Stimulated activated CD4-positive, alpha-beta T cell treated with anti-CD3 and anti-CD28 coated beads, TNF-alpha, amount 100 ng/mL, for 4 hours (primary cell): ENCODE measurements around the gene FNDC11.
A peak's percentile ranks its signal among the peaks of the same experiment; 100 is the strongest.
"Not testable (repeated sequence)": the region's sequence is repeated elsewhere in the genome, so short reads cannot be mapped to it uniquely, and the experiment has no call there.

ENCODE experiments used
- DNase-seq, 3 experiments: peaks; one replicate each; pipeline ENCODE4 v3.0.0-alpha.2; 2020; ENCODE audit warnings: low read depth in 3 of 3

FNDC11 gene

DNA sequence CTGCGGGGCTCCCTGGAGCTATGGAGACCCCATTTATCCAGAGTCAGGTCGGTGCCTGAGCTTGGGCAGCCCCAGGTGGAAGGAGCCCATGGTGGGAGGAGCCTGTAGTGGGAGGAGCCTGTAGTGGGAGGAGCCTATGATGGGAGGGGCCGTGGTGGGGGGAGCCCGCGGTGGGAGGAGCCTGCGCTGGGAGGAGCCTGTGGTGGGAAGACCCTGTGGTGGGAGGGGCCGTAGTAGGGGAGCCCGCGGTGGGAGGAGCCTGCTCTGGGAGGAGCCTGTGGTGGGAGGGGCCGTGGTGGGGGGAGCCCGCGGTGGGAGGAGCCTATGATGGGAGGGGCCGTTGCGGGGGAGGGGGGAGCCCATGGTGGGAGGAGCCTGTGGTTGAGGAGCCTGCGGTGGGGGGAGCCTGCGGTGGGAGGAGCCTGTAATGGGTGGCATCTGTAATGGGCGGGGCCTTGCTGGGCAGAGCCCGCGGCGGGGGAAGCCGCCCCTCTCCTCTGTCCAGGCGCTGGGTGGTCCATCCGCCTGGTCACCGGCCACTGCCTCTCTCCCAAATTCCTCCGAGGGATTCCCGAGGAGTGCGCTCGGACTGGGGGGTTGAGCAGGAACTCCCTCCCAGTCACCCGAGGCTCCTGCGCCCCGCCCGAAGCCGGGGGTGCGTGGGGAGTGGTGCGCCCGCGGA lies 567 bp upstream of the FNDC11 start:
- peak; percentile 68 to 92 (median 78) for DNase-seq

DNA sequence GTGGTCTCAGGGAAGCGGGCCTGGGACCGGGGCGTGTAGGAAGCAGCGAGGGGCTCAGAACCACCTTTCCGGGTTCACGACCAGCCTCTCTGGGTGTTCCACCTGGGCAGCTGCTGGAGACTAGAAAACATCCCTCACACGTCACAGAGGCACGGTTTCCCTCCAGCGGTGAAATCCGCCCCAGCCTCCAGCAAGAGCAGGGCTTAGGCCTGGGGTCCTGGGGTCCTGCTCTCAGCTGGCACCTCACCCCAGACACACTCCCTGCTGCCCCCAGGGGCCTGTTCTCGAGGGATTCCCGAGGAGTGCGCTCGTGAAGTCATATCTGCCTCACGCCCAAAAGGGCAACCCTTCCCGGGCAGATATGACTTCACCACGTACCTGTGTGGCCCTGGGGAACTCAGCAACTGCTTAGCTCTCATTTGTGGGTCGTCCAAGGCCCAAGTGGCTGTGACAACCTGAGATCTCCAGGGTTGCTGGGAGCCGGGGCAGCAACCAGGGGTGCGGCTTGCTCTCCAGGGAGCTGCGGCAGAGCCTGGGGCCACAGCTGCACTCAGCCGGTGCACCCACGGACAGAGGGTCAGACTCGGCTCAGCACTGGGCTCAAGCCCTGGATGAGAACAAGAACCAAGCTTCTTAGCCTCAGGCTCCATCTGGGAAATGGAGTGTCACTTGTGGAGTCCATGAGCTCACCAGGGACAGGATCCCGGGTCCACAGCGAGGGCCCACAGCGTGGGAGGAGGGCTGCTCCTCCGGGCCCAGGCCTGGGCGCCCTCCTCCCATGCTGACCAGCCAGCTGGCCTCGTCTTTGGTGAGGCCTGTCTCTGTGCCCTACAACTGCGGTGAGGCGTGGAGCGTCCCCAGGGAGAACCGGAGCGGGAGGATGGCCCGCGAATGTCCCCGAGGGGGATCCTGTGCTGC lies 661 bp downstream of the FNDC11 start:
- no peak for DNase-seq

DNA sequence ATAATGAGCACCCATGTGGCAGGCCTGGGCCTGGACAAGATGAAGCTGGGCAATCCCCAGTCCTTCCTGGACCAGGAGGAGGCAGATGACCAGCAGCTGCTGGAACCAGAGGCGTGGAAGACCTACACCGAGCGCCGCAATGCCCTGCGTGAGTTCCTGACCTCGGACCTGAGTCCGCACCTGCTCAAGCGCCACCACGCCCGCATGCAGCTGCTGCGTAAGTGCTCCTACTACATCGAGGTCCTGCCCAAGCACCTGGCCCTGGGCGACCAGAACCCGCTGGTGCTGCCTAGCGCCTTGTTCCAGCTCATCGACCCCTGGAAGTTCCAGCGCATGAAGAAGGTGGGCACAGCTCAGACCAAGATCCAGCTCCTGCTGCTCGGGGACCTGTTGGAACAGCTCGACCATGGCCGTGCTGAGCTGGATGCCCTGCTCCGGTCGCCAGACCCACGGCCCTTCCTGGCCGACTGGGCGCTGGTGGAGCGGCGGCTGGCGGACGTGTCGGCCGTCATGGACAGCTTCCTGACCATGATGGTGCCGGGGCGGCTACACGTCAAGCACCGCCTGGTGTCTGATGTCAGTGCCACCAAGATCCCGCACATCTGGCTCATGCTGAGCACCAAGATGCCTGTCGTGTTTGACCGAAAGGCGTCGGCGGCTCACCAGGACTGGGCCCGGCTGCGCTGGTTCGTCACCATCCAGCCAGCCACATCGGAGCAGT lies 1.9 kb downstream of the FNDC11 start:
- DNase-seq: no peak

DNA sequence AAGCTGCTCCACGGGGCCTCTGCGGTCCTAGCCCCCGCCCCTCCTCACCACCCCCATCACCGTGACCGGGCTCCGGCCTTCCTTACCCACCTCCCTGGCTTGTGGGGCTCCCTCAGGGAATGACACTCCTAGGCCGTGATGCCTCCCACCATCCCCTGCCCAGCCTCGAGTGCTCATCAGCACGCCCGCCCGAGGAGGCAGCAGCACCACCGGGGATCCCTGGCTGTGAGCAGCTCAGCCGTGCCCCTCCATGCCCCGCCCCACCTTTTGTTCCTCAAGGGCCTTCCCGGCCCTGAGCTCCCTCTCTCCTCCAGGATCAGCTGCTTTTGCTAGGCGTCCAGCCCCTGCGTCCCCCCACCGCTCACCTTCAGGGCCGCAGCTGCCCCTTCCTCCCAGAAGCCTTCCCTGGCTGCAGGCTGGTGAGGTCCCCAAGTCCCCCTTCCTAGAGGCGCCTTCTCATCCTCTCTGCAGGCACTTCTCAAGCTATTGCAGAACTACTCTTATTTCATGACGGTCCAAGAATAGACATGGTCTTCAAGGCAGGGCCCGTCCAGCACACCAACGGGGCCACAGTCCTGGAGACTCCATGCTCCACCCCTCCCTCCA lies 3.0 kb downstream of the FNDC11 start:
- no peak for DNase-seq

DNA sequence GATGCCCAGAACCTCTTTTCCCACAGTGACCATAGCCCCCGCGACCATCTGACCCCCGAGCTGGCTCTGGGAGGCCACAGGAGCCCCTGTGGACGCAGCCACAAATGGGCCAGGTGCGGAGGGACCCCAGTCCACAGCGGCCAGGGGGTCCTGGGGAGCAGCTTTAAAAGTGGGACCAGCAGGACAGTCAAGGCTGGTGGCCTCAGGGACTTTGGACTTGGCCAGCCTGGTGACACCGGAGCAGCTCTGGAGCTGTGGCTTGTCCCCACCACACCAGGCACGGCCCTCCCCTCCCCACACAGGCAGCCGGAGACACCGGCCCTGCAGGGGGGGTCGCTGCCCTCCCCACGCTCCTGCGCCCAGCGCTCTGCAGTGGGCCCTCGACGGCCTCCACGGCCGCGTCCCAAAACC lies 3.5 kb downstream of the FNDC11 start:
- DNase-seq: no peak

DNA sequence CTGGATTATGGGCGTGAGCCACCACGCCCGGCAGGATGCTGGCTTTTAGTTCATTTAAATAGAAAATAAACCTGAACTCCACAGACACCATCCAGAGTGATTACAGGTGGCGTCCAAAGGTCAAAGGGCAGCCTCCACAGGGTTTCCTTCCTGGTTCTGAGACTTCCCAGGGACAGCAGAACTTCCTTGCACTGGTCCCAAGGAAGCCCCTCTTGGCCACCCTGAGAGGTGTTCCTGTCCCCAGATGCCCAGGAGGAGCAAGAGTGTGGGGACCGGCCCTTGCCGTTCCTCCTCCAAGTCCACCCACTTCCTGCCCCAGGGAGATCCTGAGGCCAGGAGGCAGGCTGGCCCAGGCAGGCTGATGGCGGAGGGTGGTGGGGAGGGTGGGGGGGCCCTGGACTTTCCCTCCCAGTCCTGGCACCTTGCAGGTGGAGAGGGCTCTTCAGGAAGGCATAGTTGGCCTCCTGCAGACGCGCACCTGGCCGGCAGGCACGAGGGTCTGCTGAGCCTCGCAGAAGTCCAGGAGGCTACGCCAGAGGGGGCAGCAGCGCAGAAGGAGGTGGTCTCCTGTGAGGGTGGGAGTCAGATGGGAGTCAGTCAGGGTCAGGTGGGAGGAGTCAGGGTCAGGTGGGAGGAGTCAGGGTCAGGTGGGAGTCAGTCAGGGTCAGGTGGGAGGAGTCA lies 5.0 kb downstream of the FNDC11 start:
- DNase-seq: no peak

DNA sequence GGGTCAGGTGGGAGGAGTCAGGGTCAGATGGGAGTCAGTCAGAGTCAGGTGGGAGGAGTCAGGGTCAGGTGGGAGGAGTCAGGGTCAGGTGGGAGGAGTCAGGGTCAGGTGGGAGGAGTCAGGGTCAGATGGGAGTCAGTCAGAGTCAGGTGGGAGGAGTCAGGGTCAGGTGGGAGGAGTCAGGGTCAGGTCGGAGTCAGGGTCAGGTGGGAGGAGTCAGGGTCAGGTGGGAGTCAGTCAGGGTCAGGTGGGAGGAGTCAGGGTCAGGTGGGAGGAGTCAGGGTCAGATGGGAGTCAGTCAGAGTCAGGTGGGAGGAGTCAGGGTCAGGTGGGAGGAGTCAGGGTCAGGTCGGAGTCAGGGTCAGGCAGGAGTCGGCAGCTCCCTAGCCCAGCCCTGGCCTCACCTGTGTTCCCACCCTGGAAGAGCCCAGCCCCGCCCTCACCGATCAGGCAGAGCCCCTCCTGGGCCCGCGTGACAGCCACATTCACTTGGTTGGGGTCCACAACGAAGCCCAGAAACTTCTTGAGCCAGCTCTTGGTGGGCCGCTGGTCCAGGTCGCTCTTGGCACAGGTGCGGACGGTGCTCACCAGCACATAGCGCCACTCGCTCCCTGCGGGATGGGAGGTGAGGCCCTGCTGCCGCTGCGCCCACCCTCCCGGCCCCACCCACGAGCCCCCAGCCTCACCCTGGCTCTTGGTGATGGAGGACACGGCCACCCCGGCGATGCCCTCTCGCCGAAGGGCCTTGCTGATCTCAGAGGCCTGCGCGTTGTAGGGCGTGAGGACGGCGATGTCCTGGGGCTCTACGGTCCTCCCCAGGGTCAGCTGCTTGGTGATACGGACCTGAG lies 5.8 kb downstream of the FNDC11 start:
- DNase-seq: not testable (repeated sequence)

DNA sequence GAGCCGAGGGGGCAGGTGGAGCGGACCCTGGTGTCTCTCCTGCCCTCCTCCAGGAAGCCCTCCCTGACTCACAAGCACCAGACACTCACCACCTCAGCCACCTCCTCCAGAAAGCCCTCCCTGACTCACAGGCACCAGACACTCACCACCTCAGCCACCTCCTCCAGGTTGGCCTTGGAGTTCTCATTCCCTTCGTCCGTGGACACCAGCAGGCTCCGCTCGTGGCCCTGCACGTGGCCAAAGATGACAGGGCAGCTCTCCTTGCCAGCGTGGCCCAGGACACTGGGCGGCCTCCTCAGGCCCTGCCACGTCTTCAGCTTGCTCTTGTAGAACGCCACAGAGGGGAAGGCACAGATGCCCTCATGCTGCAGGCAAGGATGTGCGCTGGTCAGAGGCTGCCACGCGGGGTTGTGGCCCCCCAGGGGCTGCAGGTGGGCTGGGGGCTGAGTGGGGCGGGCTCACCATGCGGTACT lies 6.4 kb downstream of the FNDC11 start:
- no peak for DNase-seq

DNA sequence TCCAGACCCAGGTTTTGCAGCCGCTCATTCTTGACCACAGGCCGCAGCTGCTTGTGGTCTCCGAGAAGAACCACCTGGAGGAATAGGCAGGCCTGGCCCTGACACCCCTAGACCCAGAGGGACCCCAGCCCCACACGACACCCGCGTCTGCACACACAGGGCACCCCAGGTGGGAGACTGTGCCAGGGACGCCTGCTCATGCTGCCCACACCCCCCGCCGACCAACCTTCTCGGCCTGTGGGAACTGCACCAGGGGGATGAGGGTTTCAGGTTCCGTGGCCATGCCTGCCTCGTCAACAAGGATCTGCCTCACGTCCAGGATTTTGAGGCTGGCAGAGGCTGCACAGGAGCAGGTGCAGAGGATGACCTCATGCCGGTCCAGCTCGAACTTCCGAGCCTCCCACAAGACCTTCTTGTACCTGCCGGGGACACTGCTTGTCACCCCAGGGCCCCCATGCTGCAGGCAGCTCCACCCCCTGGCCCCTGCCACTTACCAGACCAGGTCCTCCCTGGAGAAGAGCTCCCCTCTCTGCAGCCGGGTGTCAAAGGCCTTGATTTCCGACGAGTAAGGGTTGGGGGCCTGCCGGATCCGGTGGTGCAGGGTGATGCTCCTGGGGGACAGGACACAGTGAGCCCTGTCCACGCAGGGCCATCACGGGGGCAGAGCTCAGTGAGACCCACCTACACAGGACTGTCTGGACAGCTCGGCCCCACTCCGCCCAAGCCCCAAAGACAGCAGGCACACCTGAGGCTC lies 7.1 kb downstream of the FNDC11 start:
- no peak for DNase-seq

DNA sequence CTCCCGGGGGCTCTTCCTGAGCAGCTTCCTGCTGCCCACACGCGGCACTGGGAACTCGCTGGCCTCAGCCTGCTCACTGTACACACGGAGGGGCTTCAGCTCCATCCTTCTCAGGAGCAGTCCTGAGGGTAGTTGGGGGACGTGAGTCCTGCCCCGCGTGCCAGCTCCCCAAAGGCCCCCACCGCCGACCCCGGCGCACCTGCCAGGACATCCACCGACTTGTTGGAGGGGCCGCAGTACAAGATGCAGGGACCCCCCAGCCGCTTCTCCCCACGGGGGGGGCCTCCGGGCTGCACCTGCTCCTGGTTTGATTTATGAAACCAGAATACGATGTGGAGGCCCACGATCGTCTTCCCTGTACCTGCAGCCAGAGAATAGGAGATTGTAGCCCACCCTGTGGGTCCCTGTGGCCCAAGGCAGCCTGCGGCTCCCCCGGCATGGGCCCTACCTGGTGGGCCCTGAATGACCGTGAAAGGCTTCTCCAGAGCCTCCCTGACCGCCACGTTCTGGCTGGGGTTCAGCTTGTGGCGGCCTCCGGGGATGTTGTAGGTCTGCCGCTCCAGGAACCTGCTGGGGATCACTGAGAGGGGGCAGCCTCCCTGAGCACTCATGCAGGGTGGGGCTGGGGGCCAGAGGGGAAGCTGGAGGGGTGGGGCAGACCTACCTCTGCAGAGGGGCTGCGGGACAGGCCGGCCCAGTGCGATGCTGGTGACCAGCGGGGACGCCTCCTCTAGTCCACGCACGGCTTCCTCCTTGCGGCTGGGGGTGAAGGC lies 7.9 kb downstream of the FNDC11 start:
- no peak for DNase-seq

DNA sequence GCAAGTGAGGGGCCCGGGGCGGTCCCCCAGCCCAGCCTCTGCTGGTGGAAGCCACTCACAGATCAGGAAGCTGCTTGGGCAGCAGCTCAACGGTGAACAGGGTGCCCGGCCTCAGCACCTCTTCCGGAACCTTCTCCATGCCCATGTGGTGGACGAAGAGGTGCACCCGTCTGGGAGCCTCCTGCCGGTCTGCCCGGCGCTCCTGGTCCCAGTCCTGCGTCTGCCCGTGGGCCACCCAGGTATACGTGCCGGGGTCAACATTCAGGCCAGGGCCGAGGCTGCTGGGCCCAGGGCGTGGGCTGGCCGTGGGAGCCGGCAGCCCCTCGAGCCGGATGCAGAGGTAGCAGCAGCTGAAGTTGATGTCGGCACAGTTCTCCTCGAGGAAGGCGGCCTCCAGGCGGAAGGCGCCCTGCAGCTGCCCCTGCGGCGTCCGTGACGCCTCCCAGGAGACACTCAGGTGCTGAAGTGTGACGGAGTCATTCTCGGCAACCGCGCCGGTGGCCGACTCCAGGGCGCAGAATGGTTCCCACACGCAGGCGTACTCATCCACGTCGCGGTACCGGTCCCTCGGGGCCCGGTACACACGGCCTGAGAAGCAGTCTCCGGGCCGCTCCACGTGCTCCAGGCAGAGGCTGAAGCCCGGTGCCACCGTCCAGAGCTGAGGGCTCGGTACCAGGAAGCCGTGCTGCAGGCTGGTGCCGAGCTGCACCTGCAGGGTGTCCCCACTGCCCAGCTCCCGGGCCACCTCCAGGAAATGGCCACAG lies 8.7 kb downstream of the FNDC11 start:
- no peak for DNase-seq

DNA sequence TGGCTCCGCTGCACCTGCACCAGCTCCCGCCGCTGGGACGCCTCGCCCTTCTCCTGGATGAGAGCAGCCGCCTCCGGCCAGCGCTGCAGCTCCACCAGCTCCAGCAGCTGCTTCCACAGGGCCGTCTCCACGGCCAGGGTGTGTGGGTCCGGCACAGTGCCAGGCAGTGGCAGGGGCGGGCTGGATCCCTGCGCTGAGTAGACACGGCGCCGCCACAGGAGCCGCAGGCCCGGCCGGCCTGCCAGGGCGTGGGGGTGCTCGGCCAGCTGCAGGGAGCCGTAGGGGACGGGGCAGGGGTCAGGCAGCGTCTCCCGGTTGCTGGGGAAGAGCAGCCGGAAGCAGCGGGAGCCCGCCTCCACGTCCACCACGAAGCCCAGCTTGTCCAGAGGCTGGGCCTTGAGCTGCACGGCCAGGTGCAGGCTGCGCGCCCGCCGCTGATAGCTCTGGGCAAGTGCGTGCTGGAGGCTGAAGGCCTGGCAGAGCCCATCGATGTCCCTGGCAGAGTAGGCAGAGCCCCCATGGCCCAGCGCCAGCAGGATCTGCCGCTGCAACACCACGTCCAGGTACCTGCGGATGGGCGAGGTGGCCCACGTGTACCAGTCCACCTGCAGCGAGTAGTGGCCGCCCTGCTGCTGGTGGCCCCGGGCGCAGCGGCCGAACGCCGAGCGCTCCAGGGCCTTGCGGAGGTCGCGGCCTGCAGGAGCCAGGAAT lies 9.4 kb downstream of the FNDC11 start:
- no peak for DNase-seq

DNA sequence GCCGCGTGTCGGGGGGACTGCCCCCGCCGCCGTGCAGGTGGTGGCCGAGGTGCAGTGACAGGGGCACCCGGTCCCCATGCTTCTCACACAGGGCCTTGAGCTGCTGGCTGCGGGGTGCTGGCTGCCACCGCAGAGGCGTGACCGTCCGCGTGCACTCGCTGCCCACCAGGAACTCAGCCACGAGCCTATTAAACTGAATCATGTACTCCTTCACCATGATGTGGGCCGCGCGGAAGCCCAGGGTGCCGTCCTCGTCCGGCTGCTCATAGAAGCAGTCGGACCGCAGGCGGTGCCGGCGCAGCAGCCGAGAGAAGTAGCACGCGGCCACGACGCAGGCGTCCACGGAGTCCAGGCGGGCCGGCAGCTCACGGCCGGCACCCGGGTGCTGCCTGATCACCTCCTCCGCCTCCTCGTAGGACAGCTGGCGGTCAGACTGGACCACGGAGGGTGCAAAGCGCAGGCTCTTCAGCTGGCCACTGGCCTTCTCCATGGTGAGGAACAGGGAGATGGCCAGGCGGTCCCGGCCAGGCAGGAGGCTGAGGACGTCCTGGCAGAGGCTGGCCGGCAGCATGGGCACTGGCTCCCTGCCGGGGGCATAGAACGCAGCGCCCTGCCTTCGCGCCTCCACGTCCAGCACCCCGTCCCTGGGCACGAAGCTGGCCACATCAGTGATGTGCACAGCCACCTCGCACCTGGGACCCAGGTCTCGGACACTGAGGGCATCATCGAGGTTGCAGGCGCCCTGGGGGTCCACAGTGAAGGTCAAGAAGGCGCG lies 10.3 kb downstream of the FNDC11 start:
- DNase-seq: no peak

DNA sequence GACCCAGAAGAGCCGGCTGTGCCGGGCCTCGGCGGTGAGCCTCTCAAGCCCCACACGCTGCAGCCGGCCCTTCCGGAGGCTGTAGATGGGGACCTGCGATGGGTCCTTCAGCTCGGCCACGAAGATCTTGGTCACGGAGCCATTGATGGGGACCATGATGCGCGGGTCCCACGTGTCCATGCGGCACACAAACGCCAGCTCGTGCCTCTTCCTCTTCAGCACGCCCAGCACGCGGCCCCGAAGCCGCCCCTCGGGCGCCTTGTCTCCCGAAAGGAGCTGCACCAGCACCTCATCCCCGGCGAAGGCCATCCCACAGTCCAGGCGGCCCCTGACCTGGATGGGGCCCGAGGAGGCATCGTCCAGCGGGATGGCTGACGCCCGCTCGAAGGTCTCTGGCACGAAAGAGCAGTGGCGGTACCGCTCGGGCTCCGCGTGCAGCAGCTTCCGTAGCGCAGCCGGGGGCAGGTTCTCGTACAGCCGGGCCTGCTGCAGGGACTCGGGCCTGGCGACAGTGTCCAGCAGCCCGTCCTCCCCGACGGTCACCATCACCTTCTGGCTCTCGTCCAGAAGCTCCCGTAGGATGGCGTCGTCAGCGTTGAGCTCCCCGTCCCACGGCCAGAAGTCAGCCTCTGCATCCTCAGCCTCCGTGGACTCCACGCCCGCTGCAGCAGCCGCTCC lies 11.2 kb downstream of the FNDC11 start:
- DNase-seq: no peak

DNA sequence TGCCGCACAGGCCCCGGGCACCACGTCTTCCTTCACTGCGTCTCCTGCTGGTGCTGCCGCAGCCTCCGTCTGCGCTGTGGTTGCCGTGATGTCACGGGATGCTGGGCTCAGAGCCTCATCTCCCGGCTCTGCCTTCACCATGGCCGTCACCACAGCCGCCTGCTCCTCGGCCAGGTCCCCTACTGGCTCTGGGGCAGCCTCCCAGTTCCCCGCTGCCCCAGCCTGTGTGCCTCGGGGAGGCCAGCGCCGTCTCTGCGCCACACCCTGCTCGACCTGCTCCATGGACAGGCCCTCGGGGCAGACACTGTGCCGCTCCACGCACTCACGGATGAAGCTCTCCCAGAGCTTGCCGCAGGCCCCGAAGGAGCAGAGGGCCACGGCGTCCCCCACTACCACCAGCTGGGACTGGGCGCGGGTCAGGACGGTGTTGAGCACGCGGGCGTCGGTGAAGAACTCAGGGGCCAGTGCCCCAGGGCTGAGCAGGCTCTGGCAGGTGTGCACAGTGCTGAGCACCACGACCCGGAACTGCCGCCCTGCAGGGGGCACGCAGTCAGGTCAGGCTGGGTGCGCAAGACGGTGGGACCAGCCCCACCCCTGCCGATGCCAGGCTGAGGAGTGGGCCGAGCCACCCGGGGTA lies 11.9 kb downstream of the FNDC11 start:
- DNase-seq: no peak
